HL-60 (cell line): Measurements from ENCODE around the gene AKNA.

Source experiments
- DNase-seq, 2 experiments: peaks; one replicate each; pipeline ENCODE4 v3.0.0-alpha.2; 2010 to 2020; ENCODE audit warnings: low read depth in 1 of 2, low spot score in 1 of 2
- H3K27ac ChIP-seq: fragments of 250-450 bp; sonication (Bioruptor Pico); replicated peaks from 2 replicates; pipeline ENCODE4 v1.5.1; 2020; ENCODE audit warnings: mild to moderate bottlenecking, moderate library complexity
- H3K27me3 ChIP-seq: fragments of 250-450 bp; sonication (Bioruptor Pico); 2 replicates; pipeline ENCODE4 v1.5.1; 2021; ENCODE audit warnings: mild to moderate bottlenecking, moderate library complexity; ENCODE audit not compliant: insufficient read depth, poor library complexity, severe bottlenecking
- H3K4me3 ChIP-seq: replicated peaks from 2 replicates; pipeline ENCODE4 v1.5.1; 2011; ENCODE audit warnings: mild to moderate bottlenecking, control low read depth, low read length; ENCODE audit not compliant: insufficient read depth
- GABPA ChIP-seq: IDR thresholded peaks from 2 replicates; pipeline ENCODE4 v1.6.1; 2012; ENCODE audit warnings: low read depth
- POLR2AphosphoS5 ChIP-seq: IDR thresholded peaks from 2 replicates; pipeline ENCODE4 v1.6.1; 2012; ENCODE audit warnings: low read depth
- REST ChIP-seq: IDR thresholded peaks from 2 replicates; pipeline ENCODE4 v1.6.1; 2012; ENCODE audit warnings: low read depth; ENCODE audit not compliant: insufficient replicate concordance
- SPI1 ChIP-seq: IDR thresholded peaks from 2 replicates; pipeline ENCODE4 v1.6.1; 2012; ENCODE audit warnings: low read depth, mild to moderate bottlenecking, borderline replicate concordance
- TF ChIP-seq, protein P1 (sequence below): IDR thresholded peaks from one replicate; pipeline ENCODE4 v1.5.1; 2011; ENCODE audit warnings: low read length, control low read depth, inconsistent platforms; ENCODE audit not compliant: insufficient read depth

Gene AKNA

DNA sequence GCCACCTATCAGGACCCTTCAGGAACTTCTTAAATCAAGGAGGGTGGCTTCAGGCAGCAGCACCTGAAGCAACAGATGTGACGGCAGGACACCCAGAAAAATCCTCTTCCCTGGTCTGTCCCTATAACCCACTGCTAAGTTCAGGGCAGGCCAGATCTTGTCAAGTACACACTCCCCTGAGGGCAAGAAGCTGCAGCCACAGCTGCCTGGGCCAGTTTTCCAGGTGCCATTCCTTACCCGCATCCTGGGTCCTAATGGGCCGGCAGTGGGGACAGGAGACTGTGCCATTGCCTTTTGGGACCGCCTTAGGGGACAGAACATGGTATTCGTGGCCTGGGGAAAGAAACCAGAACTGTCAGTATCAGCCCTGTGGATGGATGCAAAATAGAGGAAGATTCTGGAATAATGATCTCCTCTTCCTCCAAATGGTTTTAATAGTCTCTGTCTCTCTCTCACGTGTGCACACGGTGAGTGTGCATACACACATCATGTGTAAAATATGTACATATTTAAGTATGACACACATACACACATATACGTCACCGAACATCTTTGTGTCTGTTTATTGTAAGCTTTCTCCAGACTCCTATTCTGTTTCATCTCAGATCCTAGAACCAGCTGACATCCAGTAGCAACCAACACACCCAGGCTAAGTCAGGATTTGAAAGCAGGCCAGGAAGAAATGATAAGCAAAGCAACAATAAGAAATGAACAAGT lies 44.2 kb downstream of the AKNA start:
- no peaks in the 10 kb centered on the region for H3K27me3 ChIP-seq
- DNase-seq, result no peak
- no peak for TF ChIP-seq REST
- TF ChIP-seq, protein P1, sequence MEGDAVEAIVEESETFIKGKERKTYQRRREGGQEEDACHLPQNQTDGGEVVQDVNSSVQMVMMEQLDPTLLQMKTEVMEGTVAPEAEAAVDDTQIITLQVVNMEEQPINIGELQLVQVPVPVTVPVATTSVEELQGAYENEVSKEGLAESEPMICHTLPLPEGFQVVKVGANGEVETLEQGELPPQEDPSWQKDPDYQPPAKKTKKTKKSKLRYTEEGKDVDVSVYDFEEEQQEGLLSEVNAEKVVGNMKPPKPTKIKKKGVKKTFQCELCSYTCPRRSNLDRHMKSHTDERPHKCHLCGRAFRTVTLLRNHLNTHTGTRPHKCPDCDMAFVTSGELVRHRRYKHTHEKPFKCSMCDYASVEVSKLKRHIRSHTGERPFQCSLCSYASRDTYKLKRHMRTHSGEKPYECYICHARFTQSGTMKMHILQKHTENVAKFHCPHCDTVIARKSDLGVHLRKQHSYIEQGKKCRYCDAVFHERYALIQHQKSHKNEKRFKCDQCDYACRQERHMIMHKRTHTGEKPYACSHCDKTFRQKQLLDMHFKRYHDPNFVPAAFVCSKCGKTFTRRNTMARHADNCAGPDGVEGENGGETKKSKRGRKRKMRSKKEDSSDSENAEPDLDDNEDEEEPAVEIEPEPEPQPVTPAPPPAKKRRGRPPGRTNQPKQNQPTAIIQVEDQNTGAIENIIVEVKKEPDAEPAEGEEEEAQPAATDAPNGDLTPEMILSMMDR, result no peak
- no peak for TF ChIP-seq POLR2AphosphoS5
- no peak overlapping the region for H3K4me3 ChIP-seq
- H3K27ac ChIP-seq, result no peak overlapping the region

- H3K27me3 ChIP-seq, result no peaks in the 10 kb centered on the region
- H3K27ac ChIP-seq, result no peak overlapping the region
- TF ChIP-seq, protein P1, result no peak
- TF ChIP-seq SPI1 (no peak), GABPA (no peak), REST (no peak), POLR2AphosphoS5 (no peak)
- no peak for DNase-seq
- H3K4me3 ChIP-seq, result no peak overlapping the region
Observed at GRCh38 chr9:114342755-114343440, 44.9 kb downstream of the AKNA start.

DNA sequence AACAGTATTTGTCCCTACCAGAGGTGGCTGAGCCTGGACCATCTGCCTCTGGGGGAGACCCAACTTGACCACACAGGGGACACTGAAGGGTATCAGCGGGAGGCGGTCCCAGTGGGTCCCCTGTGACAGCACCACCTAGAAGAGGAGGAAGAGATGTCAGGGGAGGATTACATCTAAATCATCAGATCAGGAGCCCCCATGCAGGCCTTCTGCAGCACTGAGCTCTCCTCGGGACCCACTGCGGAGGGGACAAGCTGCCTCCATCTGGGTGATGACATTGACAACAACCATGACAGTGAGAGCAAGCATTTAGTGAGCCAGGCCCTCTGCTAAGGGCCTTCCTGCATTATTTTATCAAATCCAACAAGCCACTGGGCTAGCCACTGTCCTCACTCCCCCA lies 45.8 kb downstream of the AKNA start:
- no peak overlapping the region for H3K4me3 ChIP-seq
- H3K27me3 ChIP-seq, result no peaks in the 10 kb centered on the region
- DNase-seq, result no peak
- peak overlapping the region; percentile 12; the same call in 1 of the 2 replicates for H3K27ac ChIP-seq
- no peak for TF ChIP-seq SPI1
- TF ChIP-seq, protein P1, result no peak
